ENCODE data around the gene PPTC7.
"Not testable (repeated sequence)": the region's sequence is repeated elsewhere in the genome, so short reads cannot be mapped to it uniquely, and the experiment has no call there.

PPTC7 gene

DNA sequence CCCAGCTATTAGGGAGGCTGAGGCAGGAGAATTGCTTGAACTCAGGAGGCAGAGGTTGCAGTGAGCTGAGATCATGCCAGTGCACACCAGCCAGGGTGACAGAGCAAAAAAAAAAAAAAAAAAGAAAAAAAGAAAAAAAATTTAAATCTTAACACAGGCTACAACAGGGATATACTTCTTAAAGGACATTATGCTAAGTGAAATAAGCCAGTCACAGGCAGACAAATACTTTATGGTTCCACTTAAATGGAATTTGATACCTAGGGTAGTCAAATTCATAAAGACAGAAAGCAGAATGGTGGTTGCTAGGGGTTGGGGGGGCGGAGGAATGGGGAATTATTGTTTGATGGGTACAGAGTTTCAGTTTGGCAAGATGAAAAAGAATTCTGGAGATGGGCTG, 14.8 kb upstream of the PPTC7 start:
- TF ChIP-seq CTCF (conservative IDR thresholded peaks at IDR 0.05; ENCODE audit: low read depth, low read length), result no peak
- no peak overlapping the region for H3K4me3 ChIP-seq (ENCODE audit: low read depth, low read length)
- no peak for DNase-seq (ENCODE audit: low read depth)

DNA sequence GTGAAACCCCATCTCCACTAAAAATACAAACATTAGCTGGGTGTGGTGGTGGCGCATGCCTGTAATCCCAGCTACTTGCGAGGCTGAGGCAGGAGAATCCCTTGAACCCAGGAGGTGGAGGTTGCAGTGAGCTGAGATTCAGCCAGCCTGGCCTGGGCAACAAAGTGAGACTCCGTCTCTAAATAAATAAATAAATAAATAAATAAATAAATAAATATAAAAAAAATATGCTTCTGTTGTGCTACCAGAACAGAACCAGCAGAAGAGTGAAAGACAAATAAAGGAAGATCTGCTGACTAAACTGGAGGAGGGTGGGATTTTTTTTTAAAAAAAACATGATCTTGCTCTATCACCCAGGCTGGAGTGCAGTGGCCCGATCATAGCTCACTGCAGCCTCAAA, 9.8 kb upstream of the PPTC7 start:
- H3K4me3 ChIP-seq (ENCODE audit: low read depth, low read length); DNase-seq (ENCODE audit: low read depth): not testable (repeated sequence)

GRCh38 chr12:110592078-110592477, 9.0 kb upstream of the PPTC7 start:
- no peak for DNase-seq (ENCODE audit: low read depth)
- no peak for TF ChIP-seq CTCF (conservative IDR thresholded peaks at IDR 0.05; ENCODE audit: low read depth, low read length)
- H3K4me3 ChIP-seq (ENCODE audit: low read depth, low read length), result no peak overlapping the region

GRCh38 chr12:110591451-110592051, 8.4 kb upstream of the PPTC7 start:
- TF ChIP-seq CTCF (conservative IDR thresholded peaks at IDR 0.05; ENCODE audit: low read depth, low read length), result no peak
- H3K4me3 ChIP-seq (ENCODE audit: low read depth, low read length), result no peak overlapping the region
- no peak for DNase-seq (ENCODE audit: low read depth)

DNA sequence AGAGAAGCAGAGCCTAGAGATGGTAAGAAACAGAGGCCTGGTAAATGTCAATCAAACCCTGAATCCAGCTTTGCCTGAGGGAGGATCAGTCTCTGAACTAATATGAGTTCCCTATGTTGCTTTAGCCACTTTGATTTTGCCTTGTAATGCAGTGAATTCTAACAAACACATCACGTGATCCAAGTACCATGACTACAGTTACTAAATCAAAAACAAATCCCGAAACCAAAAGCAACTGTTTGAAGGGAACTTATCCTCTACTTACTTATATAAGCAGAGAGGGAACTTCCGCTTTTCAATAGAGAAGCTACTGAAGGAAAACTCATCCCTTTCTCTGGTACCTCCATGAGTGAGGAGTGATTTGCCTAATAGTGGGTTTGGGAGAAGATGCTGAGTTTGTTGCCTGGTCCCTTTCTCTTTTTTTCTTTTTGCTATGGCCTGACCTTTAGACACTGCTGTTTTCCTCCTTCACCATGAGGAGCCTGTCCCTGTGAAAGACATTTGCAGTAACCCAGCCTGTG, 7.7 kb upstream of the PPTC7 start:
- DNase-seq (ENCODE audit: low read depth), result peak; percentile 69
- TF ChIP-seq CTCF (conservative IDR thresholded peaks at IDR 0.05; ENCODE audit: low read depth, low read length), result no peak
- no peak overlapping the region for H3K4me3 ChIP-seq (ENCODE audit: low read depth, low read length)

DNA sequence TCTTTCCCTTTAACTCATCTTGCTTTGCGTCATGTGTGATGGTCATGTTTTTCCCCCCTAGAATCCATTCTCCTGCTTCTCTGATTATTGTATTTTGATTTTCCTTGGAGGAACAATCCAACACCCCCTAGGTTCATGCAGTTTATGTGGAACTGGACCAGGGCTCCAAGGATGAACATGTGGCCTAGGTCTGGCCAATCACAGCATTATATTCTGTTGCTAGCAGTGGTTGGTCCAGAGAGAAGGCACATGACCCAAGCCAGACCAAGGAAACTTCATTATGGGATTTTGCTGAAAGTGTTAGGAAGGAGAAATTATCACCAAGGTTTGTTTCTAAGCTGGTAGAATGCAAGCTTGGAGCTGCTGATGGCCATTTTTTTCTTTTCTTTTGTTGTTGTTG, 6.9 kb upstream of the PPTC7 start:
- no peak for DNase-seq (ENCODE audit: low read depth)
- no peak for TF ChIP-seq CTCF (conservative IDR thresholded peaks at IDR 0.05; ENCODE audit: low read depth, low read length)
- H3K4me3 ChIP-seq (ENCODE audit: low read depth, low read length), result no peak overlapping the region

GRCh38 chr12:110587102-110587501, 4.0 kb upstream of the PPTC7 start:
- H3K4me3 ChIP-seq (ENCODE audit: low read depth, low read length); DNase-seq (ENCODE audit: low read depth): not testable (repeated sequence)

DNA sequence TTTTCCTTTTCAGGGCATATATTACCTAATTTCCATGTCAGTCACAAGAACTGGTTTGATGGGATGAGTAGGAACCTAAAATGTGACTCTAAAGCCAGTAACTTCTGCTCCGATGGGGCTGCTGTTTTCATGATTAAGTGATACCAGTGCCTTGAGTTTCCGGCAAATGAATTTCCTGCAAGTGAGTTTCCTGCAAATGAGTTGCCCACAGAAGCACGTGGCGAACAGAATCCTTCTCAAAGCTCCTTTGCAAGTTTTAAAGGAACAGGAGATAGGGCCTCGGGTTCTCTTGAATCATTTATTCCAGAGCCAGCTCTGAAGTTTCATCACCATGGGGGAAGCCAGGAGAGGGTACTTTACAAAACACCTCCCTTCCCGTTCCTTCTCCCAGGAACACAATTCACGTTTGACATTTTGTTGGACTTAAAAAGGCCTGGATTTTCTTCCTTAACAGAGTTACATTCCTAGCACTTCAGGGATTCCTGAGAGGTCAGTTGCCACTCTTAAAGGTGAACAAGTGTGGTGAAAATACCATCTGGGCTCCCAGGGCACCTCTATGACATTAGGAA, 2.2 kb upstream of the PPTC7 start:
- H3K4me3 ChIP-seq (ENCODE audit: low read depth, low read length), result no peak overlapping the region
- peak; percentile 50 for DNase-seq (ENCODE audit: low read depth)
- TF ChIP-seq CTCF (conservative IDR thresholded peaks at IDR 0.05; ENCODE audit: low read depth, low read length), result no peak

All from choroid plexus epithelial cell (primary cell).